ENCODE results near the gene MAPK8. TPM values are rescaled to one million over a fixed set of nuclear protein-coding genes. Genes with fewer than 3 reads are reported as not detected.

Gene MAPK8
- total and polyA plus RNA-seq, 9 of the 15 experiments (the other 6 are each of a cell fraction or from before 2014, with no cell fraction given), result 6.4 to 159 (median 71.0) TPM

- no peak for TF ChIP-seq CHD7 (IDR thresholded peaks at IDR 0.05; ENCODE audit: low read depth, low read length)
- TF ChIP-seq GABPA (tag; conservative IDR thresholded peaks at IDR 0.05; ENCODE audit: low read depth), result no peak
- TF ChIP-seq MIER1 (IDR thresholded peaks at IDR 0.05; ENCODE audit: low read depth), result no peak
- no peak for TF ChIP-seq ZNF24 (IDR thresholded peaks at IDR 0.05)
- TF ChIP-seq ILK (tag; IDR thresholded peaks at IDR 0.05; ENCODE audit: borderline replicate concordance, low read depth), result no peak
- no peak for TF ChIP-seq TBP (optimal IDR thresholded peaks at IDR 0.05; ENCODE audit: low read depth, low read length)
- no peak for TF ChIP-seq ATF4 (CRISPR knock-in tag; IDR thresholded peaks at IDR 0.05)
- no peak for TF ChIP-seq ELF2 (CRISPR knock-in tag; IDR thresholded peaks at IDR 0.05)
Observed at GRCh38 chr10:48333856-48334255, 27.4 kb downstream of the MAPK8 start (continued).

Data from K562 (cell line).